ENCODE results near the gene DNAH5. TPM values are rescaled to one million over a fixed set of nuclear protein-coding genes. Genes with fewer than 3 reads are reported as not detected.
A peak's percentile ranks its signal among the peaks of the same experiment; 100 is the strongest.

The DNAH5 gene
- total and polyA plus RNA-seq, 2 of the 13 experiments (the other 11 are each of a cell fraction or from before 2014, with no cell fraction given) = 0.09 TPM

GRCh38 chr5:13692172-13692571, 252.3 kb downstream of the DNAH5 start:
- H3K4me3 ChIP-seq (replicated peaks in 1 of 3; ENCODE audit: insufficient read depth in 1 of 3, low read depth in 2 of 3, low read length in 3 of 3) = no peak overlapping the region
- H3K27ac ChIP-seq (ENCODE audit: extremely low read length, insufficient read depth, low read length) = no peak overlapping the region
- in situ Hi-C loops (cut with HindIII; ENCODE audit: extremely low pct_ligation_motif_present, low pct_unique_long_range_greater_than_20kb) (no loop called here), intact Hi-C loops (cut with micrococcal nuclease; ENCODE audit: unreplicated experiment) (no loop called here)
- no peaks in the 10 kb centered on the region for H3K36me3 ChIP-seq (replicated peaks in 1 of 2; ENCODE audit: control insufficient read depth in 1 of 2, insufficient read depth in 2 of 2, low read length in 2 of 2)
- peaks cover 25% of the 10 kb centered on the region for H3K9me3 ChIP-seq (ENCODE audit: low read length)
- no peak overlapping the region for H3K4me2 ChIP-seq (ENCODE audit: low read depth, low read length)
- no peak overlapping the region for H2AFZ ChIP-seq (ENCODE audit: low read length)
- H3K79me2 ChIP-seq (ENCODE audit: insufficient read depth, low read length) = no peaks in the 10 kb centered on the region
- TF ChIP-seq GATAD2A (CRISPR knock-in tag; IDR thresholded peaks at IDR 0.05) = no peak
- TF ChIP-seq, protein P1, sequence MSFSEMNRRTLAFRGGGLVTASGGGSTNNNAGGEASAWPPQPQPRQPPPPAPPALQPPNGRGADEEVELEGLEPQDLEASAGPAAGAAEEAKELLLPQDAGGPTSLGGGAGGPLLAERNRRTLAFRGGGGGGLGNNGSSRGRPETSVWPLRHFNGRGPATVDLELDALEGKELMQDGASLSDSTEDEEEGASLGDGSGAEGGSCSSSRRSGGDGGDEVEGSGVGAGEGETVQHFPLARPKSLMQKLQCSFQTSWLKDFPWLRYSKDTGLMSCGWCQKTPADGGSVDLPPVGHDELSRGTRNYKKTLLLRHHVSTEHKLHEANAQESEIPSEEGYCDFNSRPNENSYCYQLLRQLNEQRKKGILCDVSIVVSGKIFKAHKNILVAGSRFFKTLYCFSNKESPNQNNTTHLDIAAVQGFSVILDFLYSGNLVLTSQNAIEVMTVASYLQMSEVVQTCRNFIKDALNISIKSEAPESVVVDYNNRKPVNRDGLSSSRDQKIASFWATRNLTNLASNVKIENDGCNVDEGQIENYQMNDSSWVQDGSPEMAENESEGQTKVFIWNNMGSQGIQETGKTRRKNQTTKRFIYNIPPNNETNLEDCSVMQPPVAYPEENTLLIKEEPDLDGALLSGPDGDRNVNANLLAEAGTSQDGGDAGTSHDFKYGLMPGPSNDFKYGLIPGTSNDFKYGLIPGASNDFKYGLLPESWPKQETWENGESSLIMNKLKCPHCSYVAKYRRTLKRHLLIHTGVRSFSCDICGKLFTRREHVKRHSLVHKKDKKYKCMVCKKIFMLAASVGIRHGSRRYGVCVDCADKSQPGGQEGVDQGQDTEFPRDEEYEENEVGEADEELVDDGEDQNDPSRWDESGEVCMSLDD (CRISPR knock-in tag; IDR thresholded peaks at IDR 0.05; ENCODE audit: borderline replicate concordance) = no peak
- no peaks in the 10 kb centered on the region for H4K20me1 ChIP-seq (ENCODE audit: insufficient read depth, low read length)
- no peaks in the 10 kb centered on the region; a peak in 1 of 5 replicates for H3K27me3 ChIP-seq (ENCODE audit: control insufficient read depth in 1 of 2, insufficient read depth in 2 of 2, low read length in 2 of 2)
- FAIRE-seq (no peak), DNase-seq (ENCODE audit: low spot score) (no peak), ATAC-seq (no peak)
- H3K9ac ChIP-seq (ENCODE audit: insufficient read depth, low read depth, low read length) = no peak overlapping the region
- H3K4me1 ChIP-seq (ENCODE audit: insufficient read depth, low read length) = no peaks in the 10 kb centered on the region
- ChIA-PET CTCF (ENCODE audit: low intra/inter-chr PET ratio, low total read pairs) (no interaction called here), POLR2A (no interaction called here)
- BruUV-seq (replicated peaks) = no TSS peak

GRCh38 chr5:13676531-13676930, 268.0 kb downstream of the DNAH5 start:
- Histone ChIP-seq H3K4me1 (ENCODE audit: insufficient read depth, low read length) (no peaks in the 10 kb centered on the region), H3K27ac (ENCODE audit: extremely low read length, insufficient read depth, low read length) (no peak overlapping the region), H2AFZ (ENCODE audit: low read length) (no peak overlapping the region), H3K9ac (ENCODE audit: insufficient read depth, low read depth, low read length) (no peak overlapping the region), H3K4me3 (replicated peaks in 1 of 3; ENCODE audit: insufficient read depth in 1 of 3, low read depth in 2 of 3, low read length in 3 of 3) (no peak overlapping the region), H3K79me2 (ENCODE audit: insufficient read depth, low read length) (no peaks in the 10 kb centered on the region), H4K20me1 (ENCODE audit: insufficient read depth, low read length) (no peaks in the 10 kb centered on the region), H3K27me3 (ENCODE audit: control insufficient read depth in 1 of 2, insufficient read depth in 2 of 2, low read length in 2 of 2) (no peaks in the 10 kb centered on the region), H3K4me2 (ENCODE audit: low read depth, low read length) (no peak overlapping the region), H3K36me3 (replicated peaks in 1 of 2; ENCODE audit: control insufficient read depth in 1 of 2, insufficient read depth in 2 of 2, low read length in 2 of 2) (no peaks in the 10 kb centered on the region), H3K9me3 (ENCODE audit: low read length) (0 out of 2 replicates have a peak, but pooled peaks cover 9% of the 10 kb centered on the region)
- TF ChIP-seq HOXA7 (CRISPR knock-in tag; IDR thresholded peaks at IDR 0.05) (no peak), ZNF512B (CRISPR knock-in tag; IDR thresholded peaks at IDR 0.05; ENCODE audit: borderline replicate concordance) (no peak), SIX1 (CRISPR knock-in tag; IDR thresholded peaks at IDR 0.05; ENCODE audit: borderline replicate concordance) (no peak), CREB1 (IDR thresholded peaks at IDR 0.05) (peak; percentile 88), CREB1 (CRISPR knock-in tag; IDR thresholded peaks at IDR 0.05) (no peak), HCFC1 (IDR thresholded peaks at IDR 0.05; ENCODE audit: low read depth, low read length) (no peak), SSRP1 (CRISPR knock-in tag; IDR thresholded peaks at IDR 0.05) (no peak), FIP1L1 (IDR thresholded peaks at IDR 0.05; ENCODE audit: borderline replicate concordance, insufficient read depth, low read depth, low read length) (no peak), CAMTA2 (CRISPR knock-in tag; IDR thresholded peaks at IDR 0.05; ENCODE audit: borderline replicate concordance) (no peak)
- DNase-seq (ENCODE audit: low spot score) (no peak), ATAC-seq (no peak), FAIRE-seq (no peak)
- ChIA-PET POLR2A (no interaction called here), CTCF (ENCODE audit: low intra/inter-chr PET ratio, low total read pairs) (no interaction called here)
- in situ Hi-C loops (cut with HindIII; ENCODE audit: extremely low pct_ligation_motif_present, low pct_unique_long_range_greater_than_20kb) (no loop called here), intact Hi-C loops (cut with micrococcal nuclease; ENCODE audit: unreplicated experiment) (no loop called here)
- WGBS (ENCODE audit: low lambda C conversion rate) = 14% methylated on average over 4 of the region's 4 CpGs
- BruUV-seq (replicated peaks) = no TSS peak
